Smooth muscle cell (in vitro differentiated cells): ENCODE results near the gene ZNF536. TPM values are rescaled to one million over a fixed set of nuclear protein-coding genes. Genes with fewer than 3 reads are reported as not detected.
A peak's percentile ranks its signal among the peaks of the same experiment; 100 is the strongest.

Experiments
- DNase-seq: peaks from one replicate; lab custom pipeline; 2025; ENCODE audit not compliant: unreplicated experiment; lab: John Stamatoyannopoulos, UW
- H2AFZ ChIP-seq: fragments of 200-600 bp; sonication (generic); 2 replicates; pipeline ENCODE4 v1.6.0; 2016; ENCODE audit warnings: antibody characterized with exemption, low read depth, mild to moderate bottlenecking
- H3F3A ChIP-seq: fragments of 200-600 bp; sonication (generic); 2 replicates; pipeline ENCODE4 v1.6.0; 2017; ENCODE audit warnings: antibody characterized with exemption, low read depth
- H3K27ac ChIP-seq: fragments of 200-600 bp; sonication (generic); 2 replicates; pipeline ENCODE4 v1.5.1; 2016; ENCODE audit warnings: low read depth, mild to moderate bottlenecking
- H3K27me3 ChIP-seq: fragments of 200-600 bp; sonication (generic); 2 replicates; pipeline ENCODE4 v1.6.1; 2016; ENCODE audit warnings: low read depth, mild to moderate bottlenecking
- H3K36me3 ChIP-seq: fragments of 200-600 bp; sonication (generic); 2 replicates; pipeline ENCODE4 v1.5.1; 2016; ENCODE audit warnings: low read depth
- H3K4me1 ChIP-seq: fragments of 200-600 bp; sonication (generic); 2 replicates; pipeline ENCODE4 v1.5.1; 2016; ENCODE audit warnings: low read depth
- H3K4me2 ChIP-seq: fragments of 200-600 bp; sonication (generic); 2 replicates; pipeline ENCODE4 v1.6.0; 2016; ENCODE audit warnings: mild to moderate bottlenecking
- H3K4me3 ChIP-seq: fragments of 200-600 bp; sonication (generic); 2 replicates; pipeline ENCODE4 v1.5.1; 2016; ENCODE audit warnings: mild to moderate bottlenecking
- H3K79me2 ChIP-seq: fragments of 200-600 bp; sonication (generic); 2 replicates; pipeline ENCODE4 v1.6.0; 2016; ENCODE audit warnings: low read depth, mild to moderate bottlenecking
- H3K9ac ChIP-seq: fragments of 200-600 bp; sonication (generic); 2 replicates; pipeline ENCODE4 v1.6.0; 2016; ENCODE audit warnings: low read depth
- H3K9me3 ChIP-seq: fragments of 200-600 bp; sonication (generic); replicated peaks from 2 replicates; pipeline ENCODE4 v1.5.1; 2016; ENCODE audit warnings: low read depth
- H4K20me1 ChIP-seq: fragments of 200-600 bp; sonication (generic); 2 replicates; pipeline ENCODE4 v1.6.0; 2016; ENCODE audit warnings: low read depth
- CTCF ChIP-seq: fragments of 200-600 bp; sonication (generic); IDR thresholded peaks from 2 replicates; pipeline ENCODE4 v1.5.1; 2017; ENCODE audit warnings: borderline replicate concordance, mild to moderate bottlenecking, antibody characterized with exemption; ENCODE audit not compliant: insufficient read depth, poor library complexity, severe bottlenecking
- WGBS: methylation state at CpG from one replicate; pipeline ENCODE4 v1.1.7; 2016; ENCODE audit warnings: low lambda C conversion rate; 5-methylcytosine and 5-hydroxymethylcytosine counted together
- polyA plus RNA-seq: library from polyadenylated mRNA; unstranded; fragments of >200 nt; fragmentation: Nextera tagmentation; extraction: Ambion mirVana; gene quantifications from 2 replicates; pipeline ENCODE4 v1.2.1, GENCODE V29; 2016
- total RNA-seq: library from RNA; depleted of rRNA; stranded (reverse); fragments of >200 nt; gene quantifications from 2 replicates; pipeline ENCODE4 v1.2.3, GENCODE V29; 2014

ZNF536 gene
- total and polyA plus RNA-seq, 2 experiments from 2014 or later = not detected

GRCh38 chr19:30339624-30340525 is 32.3 kb upstream of the ZNF536 start:
- Histone ChIP-seq H2AFZ (no peak overlapping the region), H3K4me1 (peaks cover 6% of the 10 kb centered on the region), H3K36me3 (no peaks in the 10 kb centered on the region), H3K79me2 (no peaks in the 10 kb centered on the region), H4K20me1 (no peaks in the 10 kb centered on the region), H3K4me3 (no peak overlapping the region), H3K27me3 (no peaks in the 10 kb centered on the region), H3K9me3 (no peaks in the 10 kb centered on the region), H3K9ac (no peak overlapping the region), H3F3A (no peaks in the 10 kb centered on the region), H3K27ac (no peak overlapping the region), H3K4me2 (no peak overlapping the region)
- no peak for TF ChIP-seq CTCF
- no peak for DNase-seq
- 83% methylated on average over 14 of the region's 14 CpGs for WGBS

GRCh38 chr19:30340771-30341561 is 31.2 kb upstream of the ZNF536 start:
- H3K27me3 ChIP-seq = no peaks in the 10 kb centered on the region
- no peaks in the 10 kb centered on the region for H4K20me1 ChIP-seq
- H3K9ac ChIP-seq = no peak overlapping the region
- no peak overlapping the region for H3K4me3 ChIP-seq
- no peak for DNase-seq
- no peaks in the 10 kb centered on the region for H3K36me3 ChIP-seq
- H3K4me1 ChIP-seq = peaks cover 6% of the 10 kb centered on the region
- H3K27ac ChIP-seq = peak overlapping the region; percentile 28
- no peak for TF ChIP-seq CTCF
- H2AFZ ChIP-seq = no peak overlapping the region
- no peaks in the 10 kb centered on the region for H3F3A ChIP-seq
- H3K79me2 ChIP-seq = no peaks in the 10 kb centered on the region
- H3K4me2 ChIP-seq = peak overlapping the region; percentile 59
- WGBS = 51% methylated on average over 11 of the region's 11 CpGs
- no peaks in the 10 kb centered on the region for H3K9me3 ChIP-seq

DNA sequence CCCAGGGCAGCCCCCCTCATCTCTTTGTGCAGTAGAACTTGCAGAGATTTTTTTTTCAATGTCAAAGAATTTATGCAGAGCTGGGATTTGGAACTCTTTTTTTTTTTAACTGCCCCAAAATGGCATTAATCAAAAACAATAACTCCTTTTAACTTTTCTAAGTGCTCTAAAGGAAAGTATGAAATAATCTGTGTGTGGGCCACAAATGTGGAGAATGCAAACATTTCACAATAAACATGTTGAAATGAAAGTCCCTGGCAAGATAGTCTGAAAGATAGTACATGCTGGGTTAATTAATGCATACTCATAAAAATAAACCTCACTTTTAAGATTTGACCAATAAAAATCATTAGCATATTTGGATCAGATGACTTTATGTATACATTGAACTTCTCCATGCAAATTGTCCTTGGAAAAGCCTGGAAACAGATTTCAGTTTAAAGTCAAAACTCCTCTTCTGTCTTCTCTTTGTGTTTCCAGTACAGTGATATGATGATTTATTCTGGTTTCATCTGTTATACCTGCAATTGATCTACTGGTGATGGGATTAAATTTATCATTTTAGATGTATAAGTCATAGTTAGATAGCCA is 30.5 kb upstream of the ZNF536 start:
- no peaks in the 10 kb centered on the region for H4K20me1 ChIP-seq
- DNase-seq = no peak
- no peaks in the 10 kb centered on the region for H3K36me3 ChIP-seq
- H3K79me2 ChIP-seq = no peaks in the 10 kb centered on the region
- H3F3A ChIP-seq = no peaks in the 10 kb centered on the region
- no peaks in the 10 kb centered on the region for H3K27me3 ChIP-seq
- H3K4me1 ChIP-seq = peaks cover 6% of the 10 kb centered on the region
- H3K9ac ChIP-seq = no peak overlapping the region
- no peak for TF ChIP-seq CTCF
- H3K4me2 ChIP-seq = peak overlapping the region; percentile 59
- H3K9me3 ChIP-seq = no peaks in the 10 kb centered on the region
- H3K27ac ChIP-seq = peak overlapping the region; percentile 28
- H3K4me3 ChIP-seq = no peak overlapping the region
- no peak overlapping the region for H2AFZ ChIP-seq
